ENCODE results near the gene ZKSCAN4. TPM values are rescaled to one million over a fixed set of nuclear protein-coding genes. Genes with fewer than 3 reads are reported as not detected.

ZKSCAN4 gene
- total and polyA plus RNA-seq, 2 of the 8 experiments (the other 6 are each of a cell fraction or from before 2014, with no cell fraction given), result 2.2 to 6.6 TPM

- TF ChIP-seq HDAC6 (IDR thresholded peaks at IDR 0.05; ENCODE audit: low read depth, low read length), result no peak
- no peak for TF ChIP-seq RBBP5 (IDR thresholded peaks at IDR 0.05; ENCODE audit: borderline replicate concordance, low read depth, low read length)
- TF ChIP-seq CBX5 (IDR thresholded peaks at IDR 0.05; ENCODE audit: low read depth, low read length), result no peak
Measured at GRCh38 chr6:28254121-28254519, 2.1 kb upstream of the ZKSCAN4 start (continued).
